GM19324 (cell line): ENCODE measurements around the gene ZNF530.
A peak's percentile ranks its signal among the peaks of the same experiment; 100 is the strongest.

Experiments
- ATAC-seq: cut with Tn5 transposase; IDR thresholded peaks from one replicate; pipeline ENCODE4 v1.9.1; 2021; ENCODE audit warnings: mild to moderate bottlenecking, moderate library complexity; ENCODE audit not compliant: unreplicated experiment, low FRiP score

Gene ZNF530

GRCh38 chr19:57599761-57600383 lies at the start of gene ZNF530:
TSS of gene ZNF530 (plus strand) at chr19:57599885. CDS start at chr19:57604346, 4,461 bp downstream.
- peak; percentile 90 for ATAC-seq

GRCh38 chr19:57552432-57552831 lies 47.3 kb upstream of the ZNF530 start:
- ATAC-seq = no peak

- ATAC-seq = no peak
Measured at GRCh38 chr19:57557659-57558058, 42.0 kb upstream of the ZNF530 start.

GRCh38 chr19:57558525-57558924 lies 41.2 kb upstream of the ZNF530 start:
- no peak for ATAC-seq

- no peak for ATAC-seq
Measured at GRCh38 chr19:57559008-57559403, 40.7 kb upstream of the ZNF530 start.

- peak; percentile 99 for ATAC-seq
Measured at GRCh38 chr19:57559404-57560025, 40.2 kb upstream of the ZNF530 start, which contains the start of gene ZNF550. TSS of gene ZNF550 (minus strand) at chr19:57559863. CDS start at chr19:57559682, 181 bp downstream.

- ATAC-seq = peak; percentile 7
Measured at GRCh38 chr19:57560049-57560491, 39.6 kb upstream of the ZNF530 start.

- ATAC-seq = no peak
Measured at GRCh38 chr19:57563547-57563946, 36.1 kb upstream of the ZNF530 start.

- no peak for ATAC-seq
Measured at GRCh38 chr19:57566396-57567265, 33.1 kb upstream of the ZNF530 start.

- no peak for ATAC-seq
Measured at GRCh38 chr19:57570707-57571106, 29.0 kb upstream of the ZNF530 start.

GRCh38 chr19:57572415-57572947 lies 27.2 kb upstream of the ZNF530 start:
- ATAC-seq = no peak

- no peak for ATAC-seq
Measured at GRCh38 chr19:57576661-57577060, 23.0 kb upstream of the ZNF530 start.

- ATAC-seq = peak; percentile 98
Measured at GRCh38 chr19:57578487-57579205, 21.0 kb upstream of the ZNF530 start, which contains the start of gene ZNF416. TSS of gene ZNF416 (minus strand) at chr19:57578911. CDS start at chr19:57578704, 207 bp downstream.

GRCh38 chr19:57583104-57583520 lies 16.6 kb upstream of the ZNF530 start:
- no peak for ATAC-seq

- ATAC-seq = peak; percentile 71
Measured at GRCh38 chr19:57583521-57584416, 15.9 kb upstream of the ZNF530 start, which contains the start of gene ZIK1. TSS of gene ZIK1 (plus strand) at chr19:57584145. CDS start at chr19:57584357, 212 bp downstream.

- ATAC-seq = no peak
Measured at GRCh38 chr19:57587529-57587928, 12.2 kb upstream of the ZNF530 start.

- ATAC-seq = peak; percentile 12
Measured at GRCh38 chr19:57599377-57599760, 316 bp upstream of the ZNF530 start.

GRCh38 chr19:57606931-57607330 lies 7.2 kb downstream of the ZNF530 start:
- no peak for ATAC-seq

- no peak for ATAC-seq
Measured at GRCh38 chr19:57611113-57611512, 11.4 kb downstream of the ZNF530 start.
